Measurements from ENCODE around the gene TOX2.

GRCh38 chr20:44019638-44020335 is 105.1 kb downstream of the TOX2 start:
- TF ChIP-seq CTCF (conservative IDR thresholded peaks at IDR 0.05; ENCODE audit: low read depth, low read length) = no peak
- TF ChIP-seq USF2 (IDR thresholded peaks at IDR 0.05; ENCODE audit: low read depth, low read length) = no peak
- no peak for TF ChIP-seq POLR2A (IDR thresholded peaks at IDR 0.05; ENCODE audit: low read depth, low read length)
- TF ChIP-seq BHLHE40 (IDR thresholded peaks at IDR 0.05; ENCODE audit: low read depth, low read length) = no peak
- TF ChIP-seq CEBPB (IDR thresholded peaks at IDR 0.05; ENCODE audit: low read depth, low read length) = no peak
- TF ChIP-seq RFX5 (IDR thresholded peaks at IDR 0.05; ENCODE audit: low read depth, low read length) = no peak
- no peak for TF ChIP-seq RAD21 (IDR thresholded peaks at IDR 0.05; ENCODE audit: low read length)
- TF ChIP-seq MAFK (IDR thresholded peaks at IDR 0.05; ENCODE audit: low read depth, low read length) = no peak

Data from IMR-90 (cell line).